ENCODE results near the gene NR5A1. TPM values are rescaled to one million over a fixed set of nuclear protein-coding genes. Genes with fewer than 3 reads are reported as not detected.

Gene NR5A1
- total RNA-seq, 1 donor from 2014 or later = not detected

DNA sequence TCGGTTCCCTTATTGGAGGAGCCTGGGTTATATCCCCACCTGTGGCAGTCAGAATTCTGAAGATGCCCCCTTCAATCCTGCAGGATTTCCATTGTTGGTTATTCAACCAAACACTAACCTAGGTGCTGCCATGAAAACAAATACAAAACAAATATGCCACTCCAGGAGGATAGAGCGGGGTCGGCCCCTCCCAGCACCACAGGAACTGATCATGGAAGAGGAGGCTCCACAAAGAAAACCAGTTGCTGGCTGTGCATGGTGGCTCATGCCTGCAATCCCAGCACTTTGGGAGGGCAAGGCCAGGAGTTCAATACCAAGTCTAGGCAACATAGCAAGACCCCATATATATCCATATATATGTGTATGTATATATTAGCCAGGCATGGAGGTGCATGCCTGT is 70.1 kb downstream of the NR5A1 start:
- no peaks in the 10 kb centered on the region for H3K9me3 Mint-ChIP-seq (ENCODE audit: unreplicated experiment)

DNA sequence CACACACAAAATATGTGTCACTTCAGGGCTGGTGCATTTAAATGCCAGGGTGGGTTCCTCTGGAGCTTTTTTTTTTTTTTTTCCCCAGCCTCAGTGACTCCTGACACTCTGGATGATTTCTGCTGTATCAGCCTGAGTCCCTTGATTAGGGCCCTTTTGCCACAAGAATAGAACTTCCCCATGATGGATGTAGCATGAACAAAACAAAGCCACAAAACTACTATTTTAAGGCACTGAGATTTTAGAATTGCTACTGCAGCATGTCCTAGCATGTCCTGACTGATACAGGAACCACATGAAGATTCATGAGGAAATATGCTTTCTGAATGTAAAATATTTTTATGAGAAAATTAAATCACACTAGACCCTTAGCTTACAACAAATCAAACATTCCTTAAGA is 70.9 kb downstream of the NR5A1 start:
- H3K4me1 Mint-ChIP-seq (ENCODE audit: low read depth, unreplicated experiment) = no peaks in the 10 kb centered on the region
- DNase-seq = no peak
- H3K9me3 Mint-ChIP-seq (ENCODE audit: unreplicated experiment) = no peaks in the 10 kb centered on the region
- H3K27ac Mint-ChIP-seq (ENCODE audit: unreplicated experiment) = no peak overlapping the region
- TF ChIP-seq, protein P1, sequence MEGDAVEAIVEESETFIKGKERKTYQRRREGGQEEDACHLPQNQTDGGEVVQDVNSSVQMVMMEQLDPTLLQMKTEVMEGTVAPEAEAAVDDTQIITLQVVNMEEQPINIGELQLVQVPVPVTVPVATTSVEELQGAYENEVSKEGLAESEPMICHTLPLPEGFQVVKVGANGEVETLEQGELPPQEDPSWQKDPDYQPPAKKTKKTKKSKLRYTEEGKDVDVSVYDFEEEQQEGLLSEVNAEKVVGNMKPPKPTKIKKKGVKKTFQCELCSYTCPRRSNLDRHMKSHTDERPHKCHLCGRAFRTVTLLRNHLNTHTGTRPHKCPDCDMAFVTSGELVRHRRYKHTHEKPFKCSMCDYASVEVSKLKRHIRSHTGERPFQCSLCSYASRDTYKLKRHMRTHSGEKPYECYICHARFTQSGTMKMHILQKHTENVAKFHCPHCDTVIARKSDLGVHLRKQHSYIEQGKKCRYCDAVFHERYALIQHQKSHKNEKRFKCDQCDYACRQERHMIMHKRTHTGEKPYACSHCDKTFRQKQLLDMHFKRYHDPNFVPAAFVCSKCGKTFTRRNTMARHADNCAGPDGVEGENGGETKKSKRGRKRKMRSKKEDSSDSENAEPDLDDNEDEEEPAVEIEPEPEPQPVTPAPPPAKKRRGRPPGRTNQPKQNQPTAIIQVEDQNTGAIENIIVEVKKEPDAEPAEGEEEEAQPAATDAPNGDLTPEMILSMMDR (IDR thresholded peaks at IDR 0.05; ENCODE audit: partially characterized antibody, unreplicated experiment) = no peak
- peaks cover 4% of the 10 kb centered on the region for H3K36me3 Mint-ChIP-seq (ENCODE audit: unreplicated experiment)
- H3K4me3 Mint-ChIP-seq (ENCODE audit: unreplicated experiment) = no peak overlapping the region
- H3K27me3 Mint-ChIP-seq (ENCODE audit: unreplicated experiment) = peaks cover 4% of the 10 kb centered on the region

More for the DNA sequence above, 70.1 kb downstream of the NR5A1 start:
- TF ChIP-seq, protein P1 (IDR thresholded peaks at IDR 0.05; ENCODE audit: partially characterized antibody, unreplicated experiment) = no peak
- Mint-ChIP-seq H3K36me3 (ENCODE audit: unreplicated experiment) (peaks cover 9% of the 10 kb centered on the region), H3K4me3 (ENCODE audit: unreplicated experiment) (no peak overlapping the region), H3K4me1 (ENCODE audit: low read depth, unreplicated experiment) (no peaks in the 10 kb centered on the region), H3K27ac (ENCODE audit: unreplicated experiment) (no peak overlapping the region), H3K27me3 (ENCODE audit: unreplicated experiment) (peaks cover 4% of the 10 kb centered on the region)
- no peak for DNase-seq

Other genes starting within 250 kb of the NR5A1 start
- gene NEK6, start 249.4 kb downstream of the NR5A1 start, total RNA-seq (ENCODE audit: unreplicated experiment) = 5.4 TPM
- gene PSMB7, start 92.0 kb downstream of the NR5A1 start, total RNA-seq (ENCODE audit: unreplicated experiment) = 185 TPM
- not detected for gene ADGRD2, start 56.9 kb downstream of the NR5A1 start, total RNA-seq (ENCODE audit: unreplicated experiment)

All from glutamatergic neuron (in vitro differentiated cells).